Raji (cell line): ENCODE measurements around the gene FAM163A.

ENCODE experiments used
- POLR2A ChIP-seq: IDR thresholded peaks from 2 replicates; pipeline ENCODE4 v1.6.1; 2011; ENCODE audit warnings: low read depth, low read length, control low read depth; ENCODE audit not compliant: insufficient read depth

Gene FAM163A

DNA sequence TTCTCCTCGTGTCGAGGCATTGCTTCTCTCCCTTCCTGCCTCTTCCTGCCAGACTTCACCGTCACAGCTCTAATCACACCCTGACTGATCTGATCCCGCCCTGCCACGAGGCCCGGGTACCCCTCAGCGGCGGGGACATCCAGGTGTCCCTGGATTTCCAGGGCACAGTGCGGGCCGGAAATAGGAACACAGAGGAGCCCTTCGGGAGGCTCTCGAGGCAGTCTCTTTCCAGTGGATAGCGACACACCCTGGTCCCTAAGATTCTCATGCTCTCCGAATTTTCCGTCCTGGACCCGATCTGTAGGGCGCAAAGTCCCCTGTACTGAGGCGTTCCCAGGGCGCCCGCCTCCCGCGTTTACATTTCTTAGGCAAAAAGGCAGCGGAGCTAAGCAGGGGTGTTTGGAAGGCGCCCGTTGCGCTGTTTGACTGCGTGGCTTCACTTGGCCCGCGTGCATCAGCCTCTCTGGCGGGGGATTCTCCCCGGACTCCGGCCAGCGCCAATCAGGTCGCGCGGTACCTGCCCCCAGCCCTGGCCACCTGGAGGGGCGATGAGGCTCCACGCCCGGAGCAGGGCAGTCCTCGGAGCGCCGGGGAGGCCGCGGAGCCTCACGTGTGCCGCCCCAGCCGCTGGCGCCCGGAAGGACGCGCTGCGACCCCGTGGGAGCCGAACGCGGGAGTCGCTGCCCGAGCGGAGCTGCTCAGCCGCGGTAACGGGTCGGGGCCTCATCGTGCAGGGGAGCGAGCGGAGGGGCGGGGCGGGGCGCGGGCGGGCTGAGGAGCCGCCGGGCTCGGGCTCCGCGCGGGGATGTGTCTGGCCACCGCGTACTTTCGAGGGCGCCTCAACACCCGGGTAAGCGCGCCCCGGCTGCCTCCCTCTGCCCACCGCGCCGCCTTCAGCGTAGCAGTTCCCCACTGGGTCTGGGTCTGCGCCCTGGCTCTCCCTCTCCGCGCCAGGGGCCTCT, at the start of gene FAM163A:
TSS of gene FAM163A (plus strand) at position 575 of the 962 bp plus-strand sequence. CDS start 69,807 bp downstream, outside the sequence.
- no peak for TF ChIP-seq POLR2A

DNA sequence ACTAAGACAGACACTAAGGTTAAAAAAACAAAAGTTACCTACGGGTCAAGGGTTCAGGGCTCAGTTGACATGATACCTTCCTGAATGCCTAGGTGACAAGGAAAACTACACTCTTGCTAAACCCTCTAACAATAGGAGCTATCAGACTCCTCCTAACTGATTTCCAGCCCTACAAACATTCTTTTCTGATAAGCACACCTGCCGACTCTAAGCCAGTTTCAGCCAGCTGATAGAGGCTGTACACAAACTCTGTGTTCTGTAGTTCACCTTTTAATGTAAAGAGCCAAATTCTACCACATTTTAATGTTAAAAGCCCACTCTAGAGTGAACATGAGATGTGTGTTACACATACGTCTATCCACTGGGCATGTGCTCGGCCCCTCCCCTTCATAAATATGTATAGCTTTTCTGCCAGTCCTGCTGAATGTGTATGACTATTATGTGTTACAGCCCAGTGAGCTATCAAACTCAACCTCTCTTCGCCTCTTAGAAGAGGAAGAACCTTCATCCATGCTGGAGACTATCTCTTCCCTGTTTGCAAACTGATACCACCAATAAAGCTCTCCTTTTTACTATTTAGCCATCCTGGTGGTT, 40.0 kb upstream of the FAM163A start:
- TF ChIP-seq POLR2A = no peak

DNA sequence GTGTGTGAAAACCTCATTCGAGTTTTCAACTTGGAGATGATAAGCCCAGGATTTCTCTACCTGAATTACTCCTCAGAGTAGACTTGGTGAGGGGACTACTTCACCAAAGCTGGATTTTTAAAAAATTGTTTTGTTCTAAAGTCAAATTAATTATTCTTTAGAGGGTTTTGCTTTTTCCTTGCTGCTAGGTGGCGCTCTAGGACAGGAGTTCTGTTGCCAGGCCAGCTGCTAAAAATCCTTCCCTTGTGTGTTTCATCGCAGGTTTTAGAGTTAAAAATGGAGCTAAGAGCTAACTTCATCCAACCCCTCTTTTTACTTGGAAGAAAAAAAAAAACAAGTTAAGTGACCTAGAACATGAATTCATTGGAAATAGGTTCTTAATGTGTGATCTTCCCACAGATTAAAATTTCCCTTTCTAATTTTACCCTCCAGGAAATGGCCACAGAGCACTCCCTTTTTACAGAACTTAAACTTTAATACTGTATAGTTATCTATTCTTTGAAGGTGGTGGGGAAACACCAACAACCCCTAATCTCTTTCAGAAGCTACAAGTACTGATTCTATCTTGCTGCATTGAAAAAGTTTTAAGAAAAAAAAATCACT, 36.7 kb upstream of the FAM163A start:
- TF ChIP-seq POLR2A = no peak

GRCh38 chr1:179707406-179707805, 35.7 kb upstream of the FAM163A start:
- no peak for TF ChIP-seq POLR2A

DNA sequence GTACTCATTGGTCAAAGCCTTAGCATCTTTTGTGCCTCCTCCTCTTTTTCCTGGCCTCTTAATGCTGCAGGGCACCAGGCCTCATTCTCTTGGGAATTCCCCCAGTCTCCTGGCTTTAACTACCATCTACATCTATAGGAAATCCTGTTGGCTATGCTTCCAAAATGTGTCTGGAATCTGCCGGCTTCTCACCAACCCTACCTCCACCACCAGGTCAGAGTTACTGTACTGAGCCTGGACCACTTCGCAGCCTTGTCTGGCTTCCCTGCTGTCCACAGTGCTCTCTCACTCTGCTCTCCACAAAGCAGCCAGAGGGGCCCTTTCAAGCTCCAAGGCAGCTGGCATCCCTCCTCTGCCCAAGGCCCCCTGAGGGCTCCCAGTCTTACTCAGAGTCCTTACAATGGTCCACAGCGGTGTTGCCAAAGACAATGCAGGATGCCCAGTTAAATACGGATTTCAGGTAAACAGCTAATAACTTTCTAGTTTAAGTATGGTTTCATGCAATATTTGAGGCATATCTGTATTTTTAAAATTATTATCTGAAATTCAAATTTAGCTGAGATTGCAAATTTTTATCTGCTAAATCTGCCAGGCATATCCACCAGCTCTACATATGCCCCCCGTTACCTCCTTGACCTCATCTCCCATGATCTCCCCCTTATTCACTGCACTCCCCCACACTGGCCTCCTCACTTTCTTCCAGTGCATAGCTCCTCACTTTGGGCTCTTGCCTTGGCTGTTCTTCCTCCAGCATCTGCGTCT, 34.5 kb upstream of the FAM163A start:
- TF ChIP-seq POLR2A = no peak

- no peak for TF ChIP-seq POLR2A
Observed at GRCh38 chr1:179709841-179710329, 33.2 kb upstream of the FAM163A start.

DNA sequence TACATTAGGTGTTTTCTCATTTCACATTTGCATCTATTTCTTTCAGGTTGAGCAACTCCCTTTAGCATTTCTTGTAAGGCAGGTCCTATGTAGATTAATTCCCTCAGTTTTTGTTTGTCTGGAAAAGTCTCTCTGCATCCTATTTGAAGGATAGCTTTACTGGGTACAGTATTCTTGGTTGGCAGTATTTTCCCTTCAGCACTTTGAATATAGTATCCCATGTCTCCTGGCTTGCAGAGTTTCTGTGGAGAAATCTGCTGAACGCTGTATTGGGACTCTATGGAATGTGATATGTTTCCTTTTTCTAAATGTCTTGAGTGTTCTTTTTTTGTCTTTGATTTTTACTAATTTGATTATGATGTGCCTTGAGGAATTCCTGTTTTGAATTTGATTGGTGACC, 28.9 kb upstream of the FAM163A start:
- no peak for TF ChIP-seq POLR2A

DNA sequence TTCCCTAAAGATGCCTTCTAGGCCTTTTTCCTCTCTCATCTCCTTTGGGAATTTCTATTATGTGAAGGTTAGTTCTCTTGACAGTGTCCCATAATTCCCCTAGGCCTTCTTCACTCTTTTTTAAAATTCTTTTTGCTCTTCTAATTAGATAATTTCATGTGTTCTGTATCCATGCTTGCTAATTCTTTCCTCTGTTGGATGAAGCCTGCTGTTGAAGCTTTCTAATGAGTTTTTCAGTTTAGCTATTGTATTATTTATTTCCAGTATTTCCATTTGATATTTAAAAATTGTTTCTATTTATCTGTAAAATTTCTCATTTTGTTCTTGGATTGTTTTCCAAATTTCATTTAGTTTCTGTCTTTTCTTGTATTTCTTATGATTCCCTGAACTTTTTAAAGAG, 28.5 kb upstream of the FAM163A start:
- TF ChIP-seq POLR2A = no peak

GRCh38 chr1:179719272-179719671, 23.8 kb upstream of the FAM163A start:
- TF ChIP-seq POLR2A = no peak

DNA sequence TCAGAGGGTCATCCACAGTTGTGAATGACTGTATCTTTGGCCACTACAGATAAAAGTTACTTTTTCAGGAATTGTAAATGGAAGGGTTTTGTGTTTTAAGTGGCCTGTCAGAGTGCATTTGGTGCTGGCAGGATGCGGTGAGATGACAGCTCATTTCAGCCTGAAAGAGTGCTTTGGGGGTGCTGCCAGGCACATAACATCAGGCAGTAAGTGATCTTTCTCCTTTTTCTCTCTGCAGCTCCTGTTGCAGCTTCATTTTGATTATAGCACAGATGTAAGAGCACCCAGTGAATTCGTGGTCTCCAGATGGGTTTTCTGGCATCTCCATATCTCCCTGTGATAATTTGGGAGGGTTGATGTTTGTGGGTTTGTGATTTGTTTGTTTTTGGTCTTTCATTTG, 14.8 kb upstream of the FAM163A start:
- no peak for TF ChIP-seq POLR2A

GRCh38 chr1:179729881-179730280, 13.2 kb upstream of the FAM163A start:
- TF ChIP-seq POLR2A = no peak

- TF ChIP-seq POLR2A = no peak
Observed at GRCh38 chr1:179731643-179732042, 11.4 kb upstream of the FAM163A start.

DNA sequence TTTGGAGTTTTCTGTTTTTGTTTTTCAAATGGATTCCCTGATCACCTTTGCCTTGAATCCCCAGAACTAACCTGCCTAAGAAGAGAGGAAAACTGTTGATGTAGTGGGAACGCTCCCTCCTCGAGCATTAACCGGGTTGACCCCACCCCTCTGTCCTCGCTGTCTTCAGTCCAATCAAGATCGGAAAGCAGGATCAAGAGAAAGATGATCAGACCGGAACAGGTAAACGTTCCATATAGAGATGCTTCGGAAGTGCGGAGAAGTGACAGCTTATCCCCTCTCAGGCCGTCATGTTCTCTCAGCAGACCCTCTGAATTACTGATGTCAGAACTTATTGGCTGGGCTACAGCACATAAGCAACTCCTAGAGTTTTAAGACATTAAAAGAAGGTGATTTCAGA, 800 bp upstream of the FAM163A start:
- no peak for TF ChIP-seq POLR2A

DNA sequence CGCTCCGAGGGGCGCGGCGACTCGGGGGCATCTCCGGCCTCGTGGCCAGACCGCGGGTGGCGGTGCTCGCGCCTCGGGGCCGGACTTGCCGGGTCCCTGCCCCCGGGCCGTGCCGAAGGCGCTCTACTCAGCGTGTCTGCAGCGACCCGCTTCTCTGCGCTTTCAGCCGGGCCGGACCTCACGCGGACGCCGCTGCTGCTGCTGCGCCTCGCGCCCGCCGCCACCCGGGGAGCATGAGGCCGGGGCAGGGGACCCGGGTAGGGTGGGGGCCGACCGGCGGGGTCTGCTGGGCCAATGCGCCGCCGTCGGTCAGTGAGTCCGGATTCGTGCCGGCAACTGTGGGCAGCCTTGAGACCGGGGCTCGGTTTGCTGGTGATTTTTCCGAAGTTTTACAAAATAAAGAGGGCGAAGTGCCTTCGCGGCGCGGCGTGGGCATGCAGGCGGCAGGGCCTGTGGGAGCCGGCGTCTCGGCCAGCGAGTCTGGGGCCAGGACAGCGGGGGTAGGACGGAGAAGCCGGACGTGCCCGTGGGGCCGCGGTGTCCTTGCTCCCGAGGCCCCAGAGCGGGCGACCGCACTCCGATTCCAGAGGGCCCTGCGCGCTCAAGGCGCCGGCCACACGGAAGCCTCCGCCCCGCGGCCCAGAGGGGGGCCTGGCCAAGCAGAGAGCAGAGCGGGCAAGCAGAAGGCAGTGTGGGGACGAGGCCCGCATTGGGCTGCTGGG, 749 bp downstream of the FAM163A start:
- TF ChIP-seq POLR2A = no peak
